NCI-H446 treated with DMSO at 0.1 percent for 48 hours (cell line): Measurements from ENCODE around the gene TRIM15.
"Not testable (repeated sequence)": the region's sequence is repeated elsewhere in the genome, so short reads cannot be mapped to it uniquely, and the experiment has no call there.

Source experiments
- DNase-seq: peaks from one replicate; lab custom pipeline; 2025; lab: John Stamatoyannopoulos, UW

Gene TRIM15

DNA sequence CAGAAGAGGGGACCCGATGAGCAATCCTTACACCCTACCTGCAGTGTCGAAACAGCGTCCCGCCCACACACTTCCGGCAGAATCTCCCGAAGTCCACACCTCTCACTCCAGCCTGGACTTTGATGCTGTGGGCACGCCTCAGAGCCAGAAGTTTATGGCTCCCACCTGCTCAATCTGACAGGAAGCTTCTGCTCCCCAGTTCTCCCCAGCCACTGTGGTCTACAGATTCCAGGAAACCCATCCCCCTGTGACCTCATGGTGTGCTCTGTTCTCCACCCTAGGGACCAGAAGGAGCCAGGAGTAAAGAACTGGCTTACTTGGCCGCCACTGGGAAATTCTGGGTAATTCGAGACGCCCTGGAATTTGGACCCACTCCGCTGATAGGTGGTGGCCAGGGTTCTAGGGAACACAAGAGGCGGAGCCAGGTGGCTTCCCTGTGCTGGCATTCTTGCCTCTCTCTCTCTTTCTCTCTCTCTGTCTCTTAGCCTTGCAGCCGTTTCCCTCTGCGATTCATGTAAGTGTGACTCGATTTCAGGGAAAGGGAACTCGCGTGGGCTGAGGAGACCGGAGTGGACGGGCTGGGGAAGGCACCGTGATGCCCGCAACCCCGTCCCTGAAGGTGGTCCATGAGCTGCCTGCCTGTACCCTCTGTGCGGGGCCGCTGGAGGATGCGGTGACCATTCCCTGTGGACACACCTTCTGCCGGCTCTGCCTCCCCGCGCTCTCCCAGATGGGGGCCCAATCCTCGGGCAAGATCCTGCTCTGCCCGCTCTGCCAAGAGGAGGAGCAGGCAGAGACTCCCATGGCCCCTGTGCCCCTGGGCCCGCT is at the start of gene TRIM15:
Gene TRIM15, plus strand, starts transcription at position 457 of the 828 bp plus-strand sequence. Its CDS starts 139 bp downstream, at position 596.
- no peak for DNase-seq

- no peak for DNase-seq
Observed at GRCh38 chr6:30113841-30114240, 49.5 kb upstream of the TRIM15 start.

DNA sequence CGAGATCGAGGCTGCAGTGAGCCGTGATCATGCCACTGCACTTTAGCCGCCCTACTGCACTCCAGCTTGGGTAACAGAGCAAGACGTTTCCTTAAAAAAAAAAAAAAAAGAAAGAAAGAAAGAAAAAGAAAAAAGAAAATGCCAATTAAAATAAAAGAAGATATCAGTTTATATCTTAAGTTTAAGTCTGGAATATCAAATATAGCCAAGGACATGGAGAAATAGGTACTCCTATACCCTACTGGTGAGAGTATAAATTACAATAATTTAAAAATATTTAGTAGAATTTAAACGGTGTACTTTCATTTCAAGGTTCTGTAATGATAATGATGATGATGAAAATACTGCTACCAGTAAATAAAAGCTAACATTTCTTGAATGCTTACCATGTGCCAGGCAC is 46.6 kb upstream of the TRIM15 start:
- DNase-seq, result no peak

- not testable (repeated sequence) for DNase-seq
Observed at GRCh38 chr6:30118691-30119090, 44.7 kb upstream of the TRIM15 start.

DNA sequence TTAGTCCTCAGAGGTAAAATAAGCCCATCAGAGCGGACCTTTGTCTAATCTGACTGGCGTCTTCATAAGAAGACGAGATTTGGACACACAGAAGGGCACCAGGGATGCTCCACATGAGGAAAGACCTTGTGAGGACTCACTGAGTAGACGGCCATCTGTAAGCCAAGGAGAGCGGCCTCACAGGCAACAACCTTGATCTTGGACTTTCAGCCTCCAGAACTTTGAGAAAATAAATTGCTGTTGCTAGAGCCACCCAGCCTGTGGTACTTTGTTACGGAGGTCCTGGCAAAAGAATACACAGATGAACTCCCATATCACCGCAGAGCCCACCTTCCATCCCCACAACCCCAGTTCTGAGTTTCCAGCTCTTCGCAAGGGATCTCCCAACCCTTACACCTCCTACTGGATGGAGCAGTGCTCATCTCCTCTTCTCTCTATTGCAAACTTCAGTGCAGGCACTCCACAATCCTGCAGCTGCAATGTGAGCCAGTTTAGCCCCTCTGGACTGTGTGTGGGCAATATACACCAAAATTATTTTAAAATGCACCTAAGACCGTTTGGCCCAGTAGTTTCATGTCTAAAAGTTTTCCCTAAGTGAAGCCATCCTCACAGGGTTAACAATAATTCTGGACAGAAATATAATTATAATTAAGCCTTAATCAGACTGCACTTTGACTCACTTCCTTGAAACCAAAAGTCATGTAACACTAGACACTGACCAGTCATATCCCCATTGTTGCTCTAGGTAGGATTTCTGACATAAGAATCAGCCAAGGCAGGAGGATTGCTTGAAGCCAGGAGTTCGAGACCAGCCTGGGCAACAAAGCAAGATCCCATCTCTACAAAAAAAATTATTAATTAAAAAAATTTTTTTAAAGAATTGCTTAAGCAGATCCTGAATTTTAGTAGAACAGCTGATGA is 41.6 kb upstream of the TRIM15 start:
- DNase-seq, result no peak

- no peak for DNase-seq
Observed at GRCh38 chr6:30122515-30122914, 40.8 kb upstream of the TRIM15 start.

DNA sequence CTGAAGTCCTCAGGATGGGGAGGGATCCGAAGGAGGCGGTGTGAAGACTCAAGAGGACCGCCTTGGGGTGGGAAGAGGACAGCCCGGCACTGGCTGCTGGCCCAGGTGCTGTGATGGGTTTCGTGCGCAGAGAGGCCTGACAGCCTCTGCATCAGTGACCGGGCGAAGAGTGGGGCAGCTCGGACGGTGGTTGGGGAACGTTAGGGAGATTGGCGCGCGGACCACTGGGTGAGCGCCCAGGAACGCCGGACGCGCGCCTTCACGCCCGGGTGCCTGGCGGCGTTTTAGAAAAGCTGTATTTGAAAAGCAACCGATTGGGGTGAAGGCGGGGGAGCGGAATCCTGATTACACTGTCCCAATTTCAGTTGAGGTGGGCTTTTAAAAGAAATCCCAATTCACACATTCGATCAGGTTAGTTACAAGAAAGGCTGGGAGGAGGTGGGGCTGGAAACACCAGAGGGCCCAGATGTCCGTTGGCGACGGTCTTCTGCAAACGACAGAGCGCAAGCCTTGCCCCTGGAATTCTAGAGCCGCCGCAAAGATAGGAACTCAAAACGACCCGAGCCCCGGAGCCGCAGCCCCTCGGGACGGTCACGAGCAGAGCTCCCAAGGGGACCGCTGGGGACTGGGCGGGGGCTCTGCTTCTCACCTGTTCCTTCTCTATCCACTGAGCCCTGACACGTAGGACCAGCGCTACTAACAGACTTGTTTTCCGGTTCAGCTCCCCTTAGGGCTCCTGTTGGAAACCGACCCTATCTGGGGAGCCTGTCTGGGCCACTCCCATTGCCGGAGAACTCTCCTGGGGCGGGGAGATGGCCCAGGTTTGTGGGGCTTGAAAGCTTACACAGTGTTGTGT is 35.9 kb upstream of the TRIM15 start:
- no peak for DNase-seq

GRCh38 chr6:30129265-30130178 is 33.8 kb upstream of the TRIM15 start:
- DNase-seq, result no peak

GRCh38 chr6:30130179-30130679 is 33.1 kb upstream of the TRIM15 start:
- no peak for DNase-seq

GRCh38 chr6:30130887-30131862 is 32.2 kb upstream of the TRIM15 start:
- peak; percentile 43 for DNase-seq

DNA sequence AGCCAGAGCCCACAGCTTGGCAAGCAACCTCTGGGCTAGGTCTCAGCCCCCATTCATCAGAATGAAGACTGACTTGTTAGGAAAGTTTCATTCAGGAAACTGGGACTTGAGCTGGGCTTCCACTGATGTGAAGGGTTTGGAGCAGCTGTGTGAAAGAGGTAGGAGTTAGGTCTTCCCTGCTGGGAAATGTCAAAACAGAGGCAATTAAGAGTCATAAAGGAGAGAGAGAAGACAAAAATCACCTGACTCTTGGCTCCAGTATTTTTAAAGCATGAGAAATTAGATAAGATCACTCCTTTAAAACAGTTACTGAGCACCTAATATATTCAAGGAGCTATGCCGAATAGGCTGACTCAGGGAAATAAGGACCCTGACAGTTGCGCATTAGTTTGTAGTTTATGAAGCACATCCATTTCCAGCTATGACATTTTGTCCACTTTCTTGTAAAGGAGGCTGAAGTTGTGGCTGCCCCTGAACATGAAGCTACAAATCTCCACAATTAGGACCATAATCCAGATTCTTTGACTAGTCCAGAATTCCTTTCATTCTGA is 31.3 kb upstream of the TRIM15 start:
- no peak for DNase-seq

GRCh38 chr6:30135147-30135546 is 28.2 kb upstream of the TRIM15 start:
- DNase-seq, result no peak

GRCh38 chr6:30135757-30136156 is 27.6 kb upstream of the TRIM15 start, which contains the start of gene TRIM40:
TSS of gene TRIM40 (plus strand) at chr6:30136140. CDS start at chr6:30137037, 897 bp downstream.
- no peak for DNase-seq

- DNase-seq, result no peak
Observed at GRCh38 chr6:30136570-30137286, 26.6 kb upstream of the TRIM15 start.

GRCh38 chr6:30140240-30140639 is 23.1 kb upstream of the TRIM15 start:
- not testable (repeated sequence) for DNase-seq

DNA sequence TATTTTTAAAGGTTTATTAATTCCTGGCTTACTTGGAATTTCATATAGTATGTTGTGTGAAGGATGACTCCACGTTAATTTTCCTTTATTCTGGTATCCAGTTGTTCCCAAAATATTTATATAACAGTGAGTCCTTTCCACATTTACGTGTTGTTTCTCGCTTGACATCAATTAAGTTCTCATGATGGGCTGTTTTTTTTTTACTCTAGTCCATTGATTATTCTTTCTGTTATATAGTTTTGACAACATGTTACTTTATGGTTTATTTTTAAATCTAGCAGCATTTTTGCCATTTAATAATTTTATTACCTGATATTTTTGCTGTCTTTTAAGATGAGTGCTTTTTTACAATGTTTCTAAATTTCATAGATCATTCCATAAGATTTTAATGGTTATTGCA is 20.7 kb upstream of the TRIM15 start:
- DNase-seq, result no peak

DNA sequence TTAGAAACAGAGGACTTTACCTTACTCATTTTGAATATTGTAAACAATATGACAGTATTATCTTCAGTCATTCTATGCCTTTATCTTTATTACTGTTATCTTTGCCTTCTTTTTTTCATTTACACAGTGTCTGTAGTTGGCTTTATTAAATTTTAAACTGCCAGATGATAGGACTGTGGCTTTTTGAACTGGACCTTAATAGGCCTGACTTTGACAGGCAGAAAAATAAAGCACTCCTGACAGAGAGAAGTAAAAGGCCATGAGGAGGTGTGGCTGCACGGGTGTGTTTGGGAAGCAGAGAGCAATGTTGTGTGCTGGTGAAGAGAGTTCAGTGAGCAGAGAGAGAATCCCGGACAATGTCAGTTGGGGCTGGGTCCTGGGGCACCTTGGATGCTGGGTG is 19.6 kb upstream of the TRIM15 start:
- DNase-seq, result no peak

- DNase-seq, result no peak
Observed at GRCh38 chr6:30144811-30145210, 18.5 kb upstream of the TRIM15 start.
